HG02571 (cell line): ENCODE results near the gene CDK5R2.
"Not testable (repeated sequence)": the region's sequence is repeated elsewhere in the genome, so short reads cannot be mapped to it uniquely, and the experiment has no call there.

Source experiments
- ATAC-seq: cut with Tn5 transposase; IDR thresholded peaks from one replicate; pipeline ENCODE4 v1.9.1; 2021; ENCODE audit warnings: mild to moderate bottlenecking, moderate library complexity; ENCODE audit not compliant: unreplicated experiment

CDK5R2 gene

DNA sequence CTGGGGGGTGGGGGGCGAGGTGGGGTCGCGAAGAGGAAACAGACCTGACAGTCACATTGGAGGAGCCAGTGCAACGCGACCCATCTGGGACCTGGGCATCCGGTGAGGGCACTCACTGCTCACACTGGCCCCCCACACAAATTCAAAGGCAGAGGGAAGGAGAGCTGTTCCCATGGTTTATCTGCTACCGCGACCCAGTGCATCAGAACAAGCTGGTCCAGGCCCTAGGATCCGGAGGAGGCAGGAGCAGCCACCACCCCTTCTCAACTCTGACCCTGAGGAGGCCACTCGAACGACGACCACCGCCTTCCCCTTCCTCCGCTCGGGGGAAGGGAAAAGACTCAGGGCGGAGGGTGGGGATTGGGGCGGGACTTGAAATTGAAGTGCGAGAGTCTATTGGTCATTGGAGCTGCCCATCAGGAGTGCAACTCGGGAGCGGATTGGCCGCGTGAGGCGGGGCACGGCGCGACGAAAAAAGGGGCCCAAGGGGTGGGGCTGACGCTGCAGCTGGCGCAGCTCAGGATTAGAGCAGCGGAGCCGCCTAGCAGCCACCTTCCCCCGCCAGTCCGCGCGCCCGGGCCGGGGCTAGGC is at the start of gene CDK5R2:
Gene CDK5R2 (plus strand): TSS at position 526 of the 591 bp plus-strand sequence. CDS start 155 bp downstream, outside the sequence.
- ATAC-seq = peak; percentile 96

GRCh38 chr2:218910741-218911140 is 48.7 kb upstream of the CDK5R2 start:
- no peak for ATAC-seq

- no peak for ATAC-seq
Measured at GRCh38 chr2:218920504-218920903, 39.0 kb upstream of the CDK5R2 start.

GRCh38 chr2:218924757-218925156 is 34.7 kb upstream of the CDK5R2 start:
- no peak for ATAC-seq

DNA sequence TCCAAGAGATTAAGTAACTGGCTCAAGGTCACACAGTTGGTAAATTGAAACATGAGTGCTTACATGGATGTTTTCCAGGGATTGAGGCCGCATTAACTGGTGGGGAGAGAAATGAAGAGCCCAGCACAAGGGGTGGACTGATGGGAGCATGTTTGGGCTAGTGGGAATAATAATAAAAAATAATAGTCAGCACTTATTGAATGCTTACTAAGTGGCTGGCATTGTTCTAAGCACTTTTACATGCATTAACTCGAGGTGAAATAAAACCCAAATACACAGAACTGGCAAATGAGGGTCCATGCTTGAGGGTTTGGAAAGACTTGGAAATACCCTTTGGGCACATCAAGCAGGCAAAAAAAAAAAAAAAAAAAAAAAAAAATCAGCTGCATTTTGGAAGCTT is 34.0 kb upstream of the CDK5R2 start:
- no peak for ATAC-seq

GRCh38 chr2:218927422-218927821 is 32.0 kb upstream of the CDK5R2 start:
- ATAC-seq = no peak

- no peak for ATAC-seq
Measured at GRCh38 chr2:218927876-218928275, 31.6 kb upstream of the CDK5R2 start.

DNA sequence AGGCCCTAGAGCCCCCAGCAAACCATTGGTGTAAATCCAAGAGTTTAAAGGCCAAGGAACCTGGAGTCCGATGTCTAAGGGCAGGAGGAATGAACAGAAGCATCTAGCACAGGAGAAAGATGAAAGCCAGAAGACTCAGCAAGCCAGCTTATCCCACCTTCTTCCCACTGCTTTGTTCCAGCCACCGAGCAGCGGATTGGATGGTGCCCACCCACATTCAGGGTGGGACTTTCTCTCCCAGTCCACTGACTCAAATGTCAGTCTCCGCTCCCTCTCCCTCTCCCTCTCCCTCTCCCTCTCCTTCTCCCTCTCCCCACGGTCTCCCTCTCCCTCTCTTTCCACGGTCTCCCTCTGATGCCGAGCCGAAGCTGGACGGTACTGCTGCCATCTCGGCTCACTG is 29.0 kb upstream of the CDK5R2 start:
- ATAC-seq = not testable (repeated sequence)

- ATAC-seq = not testable (repeated sequence)
Measured at GRCh38 chr2:218931751-218932150, 27.7 kb upstream of the CDK5R2 start.

- ATAC-seq = no peak
Measured at GRCh38 chr2:218944759-218945404, 14.6 kb upstream of the CDK5R2 start.

GRCh38 chr2:218946621-218947020 is 12.8 kb upstream of the CDK5R2 start:
- ATAC-seq = no peak

DNA sequence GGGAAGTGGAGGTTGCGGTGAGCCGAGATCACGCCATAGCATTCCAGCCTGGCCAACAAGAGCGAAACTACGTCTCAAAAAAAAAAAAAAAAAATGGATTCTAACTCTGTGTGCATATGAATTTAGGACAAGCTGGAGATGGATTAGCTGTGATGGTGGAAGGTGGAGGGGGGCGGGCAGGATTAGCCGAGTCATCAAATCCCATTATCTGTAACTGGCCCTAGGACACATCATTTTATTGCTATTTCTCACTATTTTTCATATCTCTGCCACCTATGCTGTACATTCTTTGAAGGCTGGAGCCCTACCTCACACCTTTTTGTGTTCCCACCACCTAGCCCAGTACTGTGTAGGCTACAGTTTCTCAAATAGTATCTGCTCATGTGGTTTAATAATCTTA is 7.3 kb upstream of the CDK5R2 start:
- ATAC-seq = no peak

DNA sequence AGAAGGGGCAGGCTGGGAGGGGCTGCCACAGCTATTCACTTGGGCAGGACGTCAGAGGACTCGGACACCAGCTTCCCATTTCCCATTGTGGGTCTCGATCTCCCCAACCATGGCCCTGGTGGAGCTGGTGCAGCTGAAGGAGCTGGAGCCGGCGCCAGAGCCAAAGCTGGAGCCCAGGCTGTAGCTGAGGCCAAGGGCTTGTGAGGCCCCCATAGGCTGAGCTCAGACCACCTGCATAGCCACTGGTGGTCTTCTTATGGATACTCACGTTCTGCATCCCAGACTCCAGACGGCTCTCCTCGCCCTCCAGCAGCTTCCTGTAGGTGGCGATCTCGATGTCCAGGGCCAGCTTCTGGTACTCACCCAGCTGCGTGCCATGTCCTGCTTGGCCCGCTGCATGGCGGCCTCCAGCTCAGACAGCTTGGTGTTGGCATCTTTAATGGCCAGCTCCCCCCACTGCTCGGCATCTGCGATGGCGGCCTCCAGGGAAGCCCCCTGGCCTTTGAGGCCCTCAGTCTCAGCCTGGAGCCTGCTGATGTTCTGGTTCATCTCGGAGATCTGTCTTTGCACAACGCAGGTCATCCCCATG is 6.0 kb upstream of the CDK5R2 start:
- no peak for ATAC-seq

DNA sequence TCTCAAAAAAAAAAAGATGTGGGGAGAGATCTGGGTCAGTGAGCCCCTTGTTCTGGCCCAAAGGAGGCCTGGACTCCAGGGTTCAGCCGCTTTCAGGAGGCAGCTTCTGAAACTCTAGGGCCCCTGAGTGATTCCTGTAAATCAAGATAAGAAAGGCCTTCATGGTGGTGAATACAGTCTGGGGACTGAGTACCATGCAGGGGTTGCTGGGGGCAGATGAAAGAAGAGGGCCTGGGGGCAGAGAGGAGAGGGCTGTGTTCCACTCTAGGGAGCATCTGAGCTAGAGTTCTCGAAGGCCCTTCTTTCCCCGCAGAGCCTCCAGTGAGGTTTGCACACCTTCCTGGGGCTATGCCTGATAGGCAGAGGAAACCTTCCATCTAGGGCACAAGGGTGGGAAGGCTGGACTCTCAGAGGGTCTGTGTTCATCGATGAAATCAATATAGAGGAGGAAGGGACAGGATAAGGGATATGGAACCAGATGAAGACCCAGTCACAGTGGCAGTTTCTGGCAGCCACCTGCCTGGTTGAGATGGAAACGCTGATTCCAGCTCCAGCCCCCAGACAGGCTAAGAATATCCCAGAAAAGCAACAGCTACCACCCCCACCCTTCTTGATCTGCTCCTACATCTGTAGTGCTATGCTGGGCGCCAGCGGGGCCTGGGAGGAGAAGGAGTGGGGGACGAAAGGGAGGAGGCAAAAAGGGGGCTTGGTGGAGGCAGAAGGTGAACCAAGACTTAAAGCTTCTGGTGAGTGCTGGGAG is 4.7 kb upstream of the CDK5R2 start:
- no peak for ATAC-seq

DNA sequence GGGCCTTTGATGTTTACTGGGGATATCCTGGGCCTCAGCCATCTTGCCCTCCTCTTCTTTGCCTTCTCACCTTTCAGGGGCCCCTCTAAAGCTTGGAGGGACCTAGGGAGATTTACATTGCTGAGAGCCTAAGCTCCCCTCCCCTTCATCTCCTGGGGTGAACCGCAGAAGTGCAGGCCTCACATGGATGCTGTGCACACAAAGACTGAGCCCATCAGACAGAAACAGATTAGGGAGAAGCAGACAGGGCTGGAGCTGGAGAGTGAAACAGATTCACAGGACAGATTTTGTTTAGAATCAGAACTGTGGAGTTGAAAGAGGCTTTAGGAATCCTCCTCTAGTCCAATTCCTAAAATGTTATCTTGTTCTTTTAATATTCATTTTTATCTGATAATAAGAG is 3.4 kb upstream of the CDK5R2 start:
- no peak for ATAC-seq

DNA sequence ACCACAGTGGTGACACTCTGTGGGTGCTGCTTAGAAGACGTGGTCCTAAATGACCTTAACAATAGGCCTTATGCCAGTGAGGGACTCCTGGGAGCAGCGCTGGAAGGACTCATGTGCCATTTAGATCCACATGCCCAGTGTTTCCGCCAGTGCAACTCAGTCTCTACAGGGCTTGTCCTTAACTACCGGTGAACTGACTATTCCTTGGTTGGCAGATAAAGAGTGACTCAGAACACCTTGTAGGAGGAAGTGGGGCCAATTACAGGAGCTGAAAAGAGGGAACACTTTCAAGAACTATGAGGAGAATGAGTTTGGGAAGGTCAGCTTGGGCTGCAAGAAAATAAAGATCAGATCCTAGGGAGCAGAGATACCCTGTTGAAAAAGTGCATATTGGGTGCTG is 1.8 kb upstream of the CDK5R2 start:
- no peak for ATAC-seq

- ATAC-seq = no peak
Measured at GRCh38 chr2:218958276-218958675, 1.2 kb upstream of the CDK5R2 start.

- no peak for ATAC-seq
Measured at GRCh38 chr2:218959761-218960308, 369 bp downstream of the CDK5R2 start.

DNA sequence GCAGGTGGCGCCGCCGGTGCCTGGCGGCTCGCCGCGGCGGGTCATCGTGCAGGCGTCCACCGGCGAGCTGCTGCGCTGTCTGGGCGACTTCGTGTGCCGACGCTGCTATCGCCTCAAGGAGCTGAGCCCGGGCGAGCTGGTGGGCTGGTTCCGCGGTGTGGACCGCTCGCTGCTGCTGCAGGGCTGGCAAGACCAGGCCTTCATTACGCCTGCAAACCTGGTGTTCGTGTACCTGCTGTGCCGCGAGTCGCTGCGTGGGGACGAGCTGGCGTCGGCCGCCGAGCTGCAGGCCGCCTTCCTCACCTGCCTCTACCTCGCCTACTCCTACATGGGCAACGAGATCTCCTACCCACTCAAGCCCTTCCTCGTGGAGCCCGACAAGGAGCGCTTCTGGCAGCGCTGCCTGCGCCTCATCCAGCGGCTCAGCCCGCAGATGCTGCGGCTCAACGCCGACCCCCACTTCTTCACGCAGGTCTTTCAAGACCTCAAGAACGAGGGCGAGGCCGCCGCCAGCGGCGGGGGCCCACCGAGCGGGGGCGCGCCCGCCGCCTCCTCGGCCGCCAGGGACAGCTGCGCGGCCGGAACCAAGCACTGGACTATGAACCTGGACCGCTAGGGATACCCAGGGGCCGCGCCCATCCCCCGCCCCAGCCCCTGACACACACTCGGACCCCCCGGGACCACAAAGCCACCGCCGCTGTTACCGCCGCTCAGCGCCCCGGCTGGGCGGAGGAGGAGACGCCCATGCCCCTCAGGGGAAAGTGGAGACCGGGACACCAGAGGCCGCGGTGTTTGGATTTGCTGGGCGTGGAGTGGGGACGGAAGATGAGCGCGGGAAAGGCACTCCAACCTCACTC is 1.1 kb downstream of the CDK5R2 start:
- ATAC-seq = no peak

GRCh38 chr2:218961229-218961628 is 1.8 kb downstream of the CDK5R2 start:
- no peak for ATAC-seq
